G401.6 (cell line): Measurements from ENCODE around the gene SARS2.
"Not testable (repeated sequence)": the region's sequence is repeated elsewhere in the genome, so short reads cannot be mapped to it uniquely, and the experiment has no call there.

Source experiments
- FAIRE-seq: peaks from 2 replicates; lab custom pipeline; 2012; peaks lifted over from hg19 to GRCh38; lab: Jason Lieb, UNC

Gene SARS2

GRCh38 chr19:38929929-38930775, at the start of gene SARS2:
Gene SARS2 (minus strand): TSS chr19:38930763. CDS start chr19:38930736, 27 bp downstream.
- no peak for FAIRE-seq

GRCh38 chr19:38979812-38980211, 49.2 kb upstream of the SARS2 start:
- FAIRE-seq = no peak

- FAIRE-seq = no peak
These were observed 47.7 kb upstream of the SARS2 start for GRCh38 chr19:38978326-38978689.

GRCh38 chr19:38977445-38978325, 47.1 kb upstream of the SARS2 start:
- FAIRE-seq = no peak

GRCh38 chr19:38975861-38976271, 45.3 kb upstream of the SARS2 start:
- FAIRE-seq = peak; percentile 60

- FAIRE-seq = no peak
These were observed 44.8 kb upstream of the SARS2 start, which contains the start of gene FBXO17 for GRCh38 chr19:38975214-38975860. Gene FBXO17 (minus strand): TSS chr19:38975742. CDS start chr19:38950319, 25,423 bp downstream.

- peak; percentile 3 for FAIRE-seq
These were observed 44.2 kb upstream of the SARS2 start for GRCh38 chr19:38974624-38975213.

- no peak for FAIRE-seq
These were observed 41.1 kb upstream of the SARS2 start for GRCh38 chr19:38971672-38972071.

- no peak for FAIRE-seq
These were observed 40.3 kb upstream of the SARS2 start for GRCh38 chr19:38970664-38971532.

GRCh38 chr19:38966149-38966548, 35.6 kb upstream of the SARS2 start:
- not testable (repeated sequence) for FAIRE-seq

- no peak for FAIRE-seq
These were observed 34.2 kb upstream of the SARS2 start for GRCh38 chr19:38964738-38965137.

GRCh38 chr19:38959618-38960017, 29.1 kb upstream of the SARS2 start:
- no peak for FAIRE-seq

- no peak for FAIRE-seq
These were observed 27.7 kb upstream of the SARS2 start for GRCh38 chr19:38958301-38958700.

- FAIRE-seq = no peak
These were observed 25.7 kb upstream of the SARS2 start for GRCh38 chr19:38956264-38956663.

GRCh38 chr19:38953677-38954076, 23.1 kb upstream of the SARS2 start:
- FAIRE-seq = no peak

GRCh38 chr19:38952395-38953165, 22.0 kb upstream of the SARS2 start:
- peak; percentile 3 for FAIRE-seq

- no peak for FAIRE-seq
These were observed 20.6 kb upstream of the SARS2 start for GRCh38 chr19:38951187-38951586.

- no peak for FAIRE-seq
These were observed 19.2 kb upstream of the SARS2 start for GRCh38 chr19:38949580-38950367.

GRCh38 chr19:38946229-38947010, 15.9 kb upstream of the SARS2 start:
- FAIRE-seq = no peak
